HepG2 (cell line): ENCODE measurements around the gene KARS1. TPM values are rescaled to one million over a fixed set of nuclear protein-coding genes. Genes with fewer than 3 reads are reported as not detected.

ENCODE experiments used
- ATAC-seq: fragments of 200-7000 bp; cut with Tn5 transposase; 3 replicates; pipeline ENCODE4 v1.9.1; 2020; ENCODE audit warnings: mild to moderate bottlenecking, moderate library complexity
- BruUV-seq: library from RNA; stranded (reverse); fragments of 400-500 nt; replicated peaks from 2 replicates; lab custom pipeline; 2021; lab: Mats Ljungman, UMichigan
- CTCF ChIA-PET: fragments of 300-600 bp; formaldehyde crosslinking; extraction: SDS; loops from one replicate; lab custom pipeline; 2021; ENCODE audit warnings: low total read pairs, inconsistent platforms, low intra/inter-chr PET ratio; lab: Yijun Ruan, JAX
- POLR2A ChIA-PET: fragments of 350-600 bp; sonication (Branson Sonifier 250); formaldehyde crosslinking; loops from one replicate; lab custom pipeline; 2020; ENCODE audit warnings: antibody characterized with exemption, inconsistent platforms; lab: Yijun Ruan, JAX
- DNase-seq: peaks from one replicate; pipeline ENCODE4 v3.0.0-alpha.2; 2015; ENCODE audit warnings: low spot score
- FAIRE-seq: peaks from 3 replicates; lab custom pipeline; 2011; peaks lifted over from hg19 to GRCh38; lab: Jason Lieb, UNC
- H2AFZ ChIP-seq: one replicate; pipeline ENCODE4 v1.6.1; 2011; ENCODE audit warnings: low read length, inconsistent platforms
- H3K27ac ChIP-seq: fragments of 300-600 bp; 3 replicates; pipeline ENCODE4 v1.8.0; 2011; ENCODE audit warnings: mixed run types, mild to moderate bottlenecking, mixed read lengths, low read length, inconsistent platforms; ENCODE audit not compliant: insufficient read depth; ENCODE audit errors: extremely low read length
- H3K27me3 ChIP-seq, 2 experiments: fragments of 200-600 bp in 1 of 2; 2 replicates in 1 of 2; 3 replicates in 1 of 2; pipeline versions ENCODE4 v1.6.0 to v1.8.0; 2011; ENCODE audit warnings: low read length in 2 of 2, mild to moderate bottlenecking in 2 of 2, moderate library complexity in 2 of 2, inconsistent platforms in 1 of 2; ENCODE audit not compliant: insufficient read depth in 2 of 2, control insufficient read depth in 1 of 2
- H3K36me3 ChIP-seq, 2 experiments: fragments of 200-600 bp in 1 of 2; replicated peaks in 1 of 2; 2 replicates in 1 of 2; 3 replicates in 1 of 2; pipeline versions ENCODE4 v1.5.1 to v1.8.0; 2011; ENCODE audit warnings: low read length in 2 of 2, inconsistent platforms in 1 of 2; ENCODE audit not compliant: insufficient read depth in 2 of 2, control insufficient read depth in 1 of 2
- H3K4me1 ChIP-seq: 2 replicates; pipeline ENCODE4 v1.5.1; 2012; ENCODE audit warnings: low read length, inconsistent platforms; ENCODE audit not compliant: insufficient read depth
- H3K4me2 ChIP-seq: 2 replicates; pipeline ENCODE4 v1.6.0; 2011; ENCODE audit warnings: low read depth, low read length, inconsistent platforms
- H3K4me3 ChIP-seq, 3 experiments: fragments of 200-600 bp in 1 of 3; sonication (generic), shearing (Covaris generic) in 1 of 3; replicated peaks in 1 of 3; 2 replicates each; pipeline ENCODE4 v1.5.1; 2011 to 2016; ENCODE audit warnings: low read length in 3 of 3, inconsistent platforms in 2 of 3, low read depth in 2 of 3, mild to moderate bottlenecking in 2 of 3, control low read depth in 1 of 3, mixed read lengths in 1 of 3; ENCODE audit not compliant: insufficient read depth in 1 of 3
- H3K79me2 ChIP-seq: one replicate; pipeline ENCODE4 v1.6.1; 2011; ENCODE audit warnings: low read length, inconsistent platforms; ENCODE audit not compliant: insufficient read depth
- H3K9ac ChIP-seq: 2 replicates; pipeline ENCODE4 v1.6.0; 2011; ENCODE audit warnings: mild to moderate bottlenecking, low read depth, low read length, inconsistent platforms; ENCODE audit not compliant: insufficient read depth
- H3K9me3 ChIP-seq: 2 replicates; pipeline ENCODE4 v1.5.1; 2012; ENCODE audit warnings: mild to moderate bottlenecking, low read length
- H4K20me1 ChIP-seq: 2 replicates; pipeline ENCODE4 v1.6.0; 2011; ENCODE audit warnings: inconsistent platforms, mild to moderate bottlenecking, low read length, moderate library complexity; ENCODE audit not compliant: insufficient read depth
- MLLT10 ChIP-seq: sonication (generic); formaldehyde crosslinking; IDR thresholded peaks from 2 replicates; pipeline ENCODE4 v1.4.0; 2020; ENCODE audit warnings: missing genetic modification reagents
- ZNF205 ChIP-seq: IDR thresholded peaks from 2 replicates; pipeline ENCODE4 v1.6.1; 2018; ENCODE audit warnings: missing biosample characterization, missing genetic modification reagents
- ZNF564 ChIP-seq: sonication (generic); formaldehyde crosslinking; IDR thresholded peaks from 2 replicates; pipeline ENCODE4 v1.8.1; 2023; ENCODE audit warnings: mild to moderate bottlenecking, missing genetic modification reagents
- ZNF713 ChIP-seq: sonication (generic); formaldehyde crosslinking; IDR thresholded peaks from 2 replicates; pipeline ENCODE4 v1.4.0; 2020; ENCODE audit warnings: mild to moderate bottlenecking, missing genetic modification reagents
- WGBS: methylation state at CpG from one replicate; pipeline ENCODE4 v1.1.6; 2017; ENCODE audit warnings: low lambda C conversion rate; 5-methylcytosine and 5-hydroxymethylcytosine counted together
- in situ Hi-C: cut with HindIII; loops from 2 replicates; pipeline ENCODE4 v1.10.0; 2017; ENCODE audit warnings: low pct_unique_long_range_greater_than_20kb; ENCODE audit not compliant: extremely low pct_ligation_motif_present
- intact Hi-C: fragments of 100-400 bp; cut with micrococcal nuclease; formaldehyde crosslinking; loops from one replicate; pipeline ENCODE4 v1.10.0; 2022; ENCODE audit not compliant: unreplicated experiment
- polyA plus RNA-seq, 8 experiments: library from polyadenylated mRNA; depleted of rRNA in 3 of 8; stranded (reverse) in 7 of 8; unstranded in 1 of 8; fragments of >200 nt; fragmentation: Illumina TruSeq in 4 of 8; extraction: Trizol in 4 of 8; gene quantifications; 2 replicates each; pipeline versions ENCODE4 v1.2.1 to v1.2.3, GENCODE V29; 2011 to 2016; ENCODE audit warnings: low read depth in 4 of 8, missing spikeins in 1 of 8, mixed read lengths in 1 of 8; ENCODE audit not compliant: insufficient read depth in 1 of 8
- total RNA-seq, 5 experiments: library from RNA; depleted of rRNA; stranded (reverse); fragments of >200 nt; fragmentation: Illumina TruSeq; extraction: Trizol; gene quantifications; 2 replicates each; pipeline ENCODE4 v1.2.3, GENCODE V29; 2016; ENCODE audit warnings: low read depth in 1 of 5
- TF ChIP-seq, protein P1 (sequence below): sonication (generic); IDR thresholded peaks from 2 replicates; pipeline ENCODE4 v1.6.1; 2016; ENCODE audit warnings: low read depth, borderline replicate concordance
- TF ChIP-seq, protein P2 (sequence below): sonication (generic); formaldehyde crosslinking; IDR thresholded peaks from 2 replicates; pipeline ENCODE4 v1.9.0; 2021; ENCODE audit warnings: missing genetic modification reagents, borderline replicate concordance
- TF ChIP-seq, protein P3 (sequence below), 2 experiments: sonication (generic) in 1 of 2; formaldehyde crosslinking in 1 of 2; IDR thresholded peaks; 2 replicates each; pipeline versions ENCODE4 v1.4.0 to v1.6.1; 2018 to 2020; ENCODE audit warnings: missing genetic modification reagents in 2 of 2, borderline replicate concordance in 1 of 2, low read depth in 1 of 2, mild to moderate bottlenecking in 1 of 2, missing biosample characterization in 1 of 2
- TF ChIP-seq, protein P4 (sequence below): sonication (generic); formaldehyde crosslinking; IDR thresholded peaks from 2 replicates; pipeline ENCODE4 v1.5.0; 2020; ENCODE audit warnings: missing genetic modification reagents
- TF ChIP-seq, protein P5 (sequence below): sonication (generic); formaldehyde crosslinking; IDR thresholded peaks from 2 replicates; pipeline ENCODE4 v1.4.0; 2020; ENCODE audit warnings: missing genetic modification reagents, borderline replicate concordance
- TF ChIP-seq, protein P6 (sequence below): sonication (generic); formaldehyde crosslinking; IDR thresholded peaks from 2 replicates; pipeline ENCODE4 v1.5.0; 2020; ENCODE audit warnings: missing genetic modification reagents

The KARS1 gene
- total and polyA plus RNA-seq, 2 of the 13 experiments (the other 11 are each of a cell fraction or from before 2014, with no cell fraction given): 141 to 276 TPM

DNA sequence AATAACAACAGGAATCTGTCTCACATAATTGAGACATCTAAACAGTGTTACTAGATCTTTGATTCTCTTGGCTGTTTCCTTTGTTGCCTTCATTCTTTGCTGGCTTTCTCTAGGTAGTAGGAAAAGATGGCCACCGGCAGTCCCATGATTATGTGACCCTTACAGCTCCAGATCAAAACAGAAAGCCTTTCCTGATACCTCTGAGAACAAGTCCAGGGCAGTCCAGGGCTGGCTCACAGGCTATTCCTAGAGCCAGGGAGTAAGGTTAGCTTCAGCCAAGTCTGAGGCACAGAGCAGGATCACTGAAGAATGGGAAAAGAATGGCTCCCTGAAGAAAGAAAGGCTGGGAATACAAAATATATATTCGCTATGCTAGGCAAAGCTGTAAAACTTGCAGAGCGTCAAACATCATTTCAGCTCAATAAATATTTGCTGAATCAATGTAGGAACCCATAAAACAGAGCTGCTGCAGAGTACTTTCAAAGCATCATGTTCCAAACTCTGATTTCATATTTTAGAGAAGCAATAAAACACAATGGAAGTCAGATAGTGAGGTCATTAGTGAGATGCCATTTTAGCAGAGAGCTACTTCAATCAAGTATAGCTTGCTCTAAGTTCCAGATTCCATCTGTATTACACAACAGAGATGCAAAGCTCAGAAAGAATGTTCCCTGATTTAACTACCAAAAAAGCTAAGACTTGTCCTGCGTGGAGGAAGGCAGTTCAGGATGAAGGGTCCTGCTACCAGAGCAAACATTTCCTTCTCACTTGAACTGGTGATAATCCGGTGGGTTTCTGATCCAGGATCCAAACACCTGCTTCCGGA is 47.8 kb downstream of the KARS1 start:
- no peak overlapping the region for H3K27ac ChIP-seq
- H4K20me1 ChIP-seq: no peaks in the 10 kb centered on the region
- peaks cover 4% of the 10 kb centered on the region for H3K4me1 ChIP-seq
- CTCF ChIA-PET: no interaction called here
- H3K4me3 ChIP-seq: no peak overlapping the region
- no peak overlapping the region for H3K4me2 ChIP-seq
- in situ Hi-C loops (no loop called here), intact Hi-C loops (no loop called here)
- H3K27me3 ChIP-seq: no peaks in the 10 kb centered on the region
- no peak for ATAC-seq
- H3K9me3 ChIP-seq: no peaks in the 10 kb centered on the region
- H3K79me2 ChIP-seq: no peaks in the 10 kb centered on the region
- TSS peak; percentile 30 for BruUV-seq
- H3K9ac ChIP-seq: no peak overlapping the region
- H2AFZ ChIP-seq: no peak overlapping the region
- H3K36me3 ChIP-seq: peaks cover 12 to 44% of the 10 kb centered on the region in 2 experiments
- no peak for DNase-seq
- WGBS: 99% methylated on average over 6 of the region's 6 CpGs
- POLR2A ChIA-PET: no interaction called here
- FAIRE-seq: no peak
- TF ChIP-seq ZNF713 (CRISPR knock-in tag) (no peak), MLLT10 (CRISPR knock-in tag) (no peak), ZNF564 (CRISPR knock-in tag) (no peak), ZNF205 (no peak)
- TF ChIP-seq, protein P1, sequence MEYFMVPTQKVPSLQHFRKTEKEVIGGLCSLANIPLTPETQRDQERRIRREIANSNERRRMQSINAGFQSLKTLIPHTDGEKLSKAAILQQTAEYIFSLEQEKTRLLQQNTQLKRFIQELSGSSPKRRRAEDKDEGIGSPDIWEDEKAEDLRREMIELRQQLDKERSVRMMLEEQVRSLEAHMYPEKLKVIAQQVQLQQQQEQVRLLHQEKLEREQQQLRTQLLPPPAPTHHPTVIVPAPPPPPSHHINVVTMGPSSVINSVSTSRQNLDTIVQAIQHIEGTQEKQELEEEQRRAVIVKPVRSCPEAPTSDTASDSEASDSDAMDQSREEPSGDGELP: no peak
- TF ChIP-seq, protein P2, sequence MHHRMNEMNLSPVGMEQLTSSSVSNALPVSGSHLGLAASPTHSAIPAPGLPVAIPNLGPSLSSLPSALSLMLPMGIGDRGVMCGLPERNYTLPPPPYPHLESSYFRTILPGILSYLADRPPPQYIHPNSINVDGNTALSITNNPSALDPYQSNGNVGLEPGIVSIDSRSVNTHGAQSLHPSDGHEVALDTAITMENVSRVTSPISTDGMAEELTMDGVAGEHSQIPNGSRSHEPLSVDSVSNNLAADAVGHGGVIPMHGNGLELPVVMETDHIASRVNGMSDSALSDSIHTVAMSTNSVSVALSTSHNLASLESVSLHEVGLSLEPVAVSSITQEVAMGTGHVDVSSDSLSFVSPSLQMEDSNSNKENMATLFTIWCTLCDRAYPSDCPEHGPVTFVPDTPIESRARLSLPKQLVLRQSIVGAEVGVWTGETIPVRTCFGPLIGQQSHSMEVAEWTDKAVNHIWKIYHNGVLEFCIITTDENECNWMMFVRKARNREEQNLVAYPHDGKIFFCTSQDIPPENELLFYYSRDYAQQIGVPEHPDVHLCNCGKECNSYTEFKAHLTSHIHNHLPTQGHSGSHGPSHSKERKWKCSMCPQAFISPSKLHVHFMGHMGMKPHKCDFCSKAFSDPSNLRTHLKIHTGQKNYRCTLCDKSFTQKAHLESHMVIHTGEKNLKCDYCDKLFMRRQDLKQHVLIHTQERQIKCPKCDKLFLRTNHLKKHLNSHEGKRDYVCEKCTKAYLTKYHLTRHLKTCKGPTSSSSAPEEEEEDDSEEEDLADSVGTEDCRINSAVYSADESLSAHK: no peak
- TF ChIP-seq, protein P3, sequence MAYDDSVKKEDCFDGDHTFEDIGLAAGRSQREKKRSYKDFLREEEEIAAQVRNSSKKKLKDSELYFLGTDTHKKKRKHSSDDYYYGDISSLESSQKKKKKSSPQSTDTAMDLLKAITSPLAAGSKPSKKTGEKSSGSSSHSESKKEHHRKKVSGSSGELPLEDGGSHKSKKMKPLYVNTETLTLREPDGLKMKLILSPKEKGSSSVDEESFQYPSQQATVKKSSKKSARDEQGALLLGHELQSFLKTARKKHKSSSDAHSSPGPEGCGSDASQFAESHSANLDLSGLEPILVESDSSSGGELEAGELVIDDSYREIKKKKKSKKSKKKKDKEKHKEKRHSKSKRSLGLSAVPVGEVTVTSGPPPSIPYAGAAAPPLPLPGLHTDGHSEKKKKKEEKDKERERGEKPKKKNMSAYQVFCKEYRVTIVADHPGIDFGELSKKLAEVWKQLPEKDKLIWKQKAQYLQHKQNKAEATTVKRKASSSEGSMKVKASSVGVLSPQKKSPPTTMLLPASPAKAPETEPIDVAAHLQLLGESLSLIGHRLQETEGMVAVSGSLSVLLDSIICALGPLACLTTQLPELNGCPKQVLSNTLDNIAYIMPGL (CRISPR knock-in tag; IDR thresholded peaks at IDR 0.05; ENCODE audit: borderline replicate concordance in 1 of 2, low read depth in 1 of 2): no peak
- TF ChIP-seq, protein P4, sequence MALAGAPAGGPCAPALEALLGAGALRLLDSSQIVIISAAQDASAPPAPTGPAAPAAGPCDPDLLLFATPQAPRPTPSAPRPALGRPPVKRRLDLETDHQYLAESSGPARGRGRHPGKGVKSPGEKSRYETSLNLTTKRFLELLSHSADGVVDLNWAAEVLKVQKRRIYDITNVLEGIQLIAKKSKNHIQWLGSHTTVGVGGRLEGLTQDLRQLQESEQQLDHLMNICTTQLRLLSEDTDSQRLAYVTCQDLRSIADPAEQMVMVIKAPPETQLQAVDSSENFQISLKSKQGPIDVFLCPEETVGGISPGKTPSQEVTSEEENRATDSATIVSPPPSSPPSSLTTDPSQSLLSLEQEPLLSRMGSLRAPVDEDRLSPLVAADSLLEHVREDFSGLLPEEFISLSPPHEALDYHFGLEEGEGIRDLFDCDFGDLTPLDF (CRISPR knock-in tag): no peak
- TF ChIP-seq, protein P5, sequence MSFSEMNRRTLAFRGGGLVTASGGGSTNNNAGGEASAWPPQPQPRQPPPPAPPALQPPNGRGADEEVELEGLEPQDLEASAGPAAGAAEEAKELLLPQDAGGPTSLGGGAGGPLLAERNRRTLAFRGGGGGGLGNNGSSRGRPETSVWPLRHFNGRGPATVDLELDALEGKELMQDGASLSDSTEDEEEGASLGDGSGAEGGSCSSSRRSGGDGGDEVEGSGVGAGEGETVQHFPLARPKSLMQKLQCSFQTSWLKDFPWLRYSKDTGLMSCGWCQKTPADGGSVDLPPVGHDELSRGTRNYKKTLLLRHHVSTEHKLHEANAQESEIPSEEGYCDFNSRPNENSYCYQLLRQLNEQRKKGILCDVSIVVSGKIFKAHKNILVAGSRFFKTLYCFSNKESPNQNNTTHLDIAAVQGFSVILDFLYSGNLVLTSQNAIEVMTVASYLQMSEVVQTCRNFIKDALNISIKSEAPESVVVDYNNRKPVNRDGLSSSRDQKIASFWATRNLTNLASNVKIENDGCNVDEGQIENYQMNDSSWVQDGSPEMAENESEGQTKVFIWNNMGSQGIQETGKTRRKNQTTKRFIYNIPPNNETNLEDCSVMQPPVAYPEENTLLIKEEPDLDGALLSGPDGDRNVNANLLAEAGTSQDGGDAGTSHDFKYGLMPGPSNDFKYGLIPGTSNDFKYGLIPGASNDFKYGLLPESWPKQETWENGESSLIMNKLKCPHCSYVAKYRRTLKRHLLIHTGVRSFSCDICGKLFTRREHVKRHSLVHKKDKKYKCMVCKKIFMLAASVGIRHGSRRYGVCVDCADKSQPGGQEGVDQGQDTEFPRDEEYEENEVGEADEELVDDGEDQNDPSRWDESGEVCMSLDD (CRISPR knock-in tag): no peak
- TF ChIP-seq, protein P6, sequence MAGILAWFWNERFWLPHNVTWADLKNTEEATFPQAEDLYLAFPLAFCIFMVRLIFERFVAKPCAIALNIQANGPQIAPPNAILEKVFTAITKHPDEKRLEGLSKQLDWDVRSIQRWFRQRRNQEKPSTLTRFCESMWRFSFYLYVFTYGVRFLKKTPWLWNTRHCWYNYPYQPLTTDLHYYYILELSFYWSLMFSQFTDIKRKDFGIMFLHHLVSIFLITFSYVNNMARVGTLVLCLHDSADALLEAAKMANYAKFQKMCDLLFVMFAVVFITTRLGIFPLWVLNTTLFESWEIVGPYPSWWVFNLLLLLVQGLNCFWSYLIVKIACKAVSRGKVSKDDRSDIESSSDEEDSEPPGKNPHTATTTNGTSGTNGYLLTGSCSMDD (CRISPR knock-in tag): no peak
